ENCODE measurements around the gene TSPAN18. TPM values are rescaled to one million over a fixed set of nuclear protein-coding genes. Genes with fewer than 3 reads are reported as not detected.

The TSPAN18 gene
- total RNA-seq, 1 donor: under 0.01 TPM

DNA sequence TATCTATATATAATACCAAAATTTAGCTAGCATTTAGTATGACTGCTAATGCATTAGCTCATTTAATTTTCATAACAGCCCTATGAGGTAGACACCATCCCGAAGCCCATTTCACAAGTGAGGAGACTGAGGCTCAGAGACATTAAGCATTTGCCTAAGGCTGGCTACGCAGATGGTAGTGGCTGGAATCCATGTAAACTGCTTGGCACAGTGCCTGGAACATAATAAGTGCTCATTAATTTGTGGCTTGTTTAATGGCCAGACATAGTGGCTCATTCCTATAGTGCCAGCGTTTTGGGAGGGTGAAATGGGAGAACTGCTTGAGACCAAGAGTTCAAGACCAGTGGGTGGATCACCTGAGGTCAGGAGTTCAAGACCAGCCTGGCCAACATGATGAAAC, 241.7 kb downstream of the TSPAN18 start:
- TF ChIP-seq, protein P1, sequence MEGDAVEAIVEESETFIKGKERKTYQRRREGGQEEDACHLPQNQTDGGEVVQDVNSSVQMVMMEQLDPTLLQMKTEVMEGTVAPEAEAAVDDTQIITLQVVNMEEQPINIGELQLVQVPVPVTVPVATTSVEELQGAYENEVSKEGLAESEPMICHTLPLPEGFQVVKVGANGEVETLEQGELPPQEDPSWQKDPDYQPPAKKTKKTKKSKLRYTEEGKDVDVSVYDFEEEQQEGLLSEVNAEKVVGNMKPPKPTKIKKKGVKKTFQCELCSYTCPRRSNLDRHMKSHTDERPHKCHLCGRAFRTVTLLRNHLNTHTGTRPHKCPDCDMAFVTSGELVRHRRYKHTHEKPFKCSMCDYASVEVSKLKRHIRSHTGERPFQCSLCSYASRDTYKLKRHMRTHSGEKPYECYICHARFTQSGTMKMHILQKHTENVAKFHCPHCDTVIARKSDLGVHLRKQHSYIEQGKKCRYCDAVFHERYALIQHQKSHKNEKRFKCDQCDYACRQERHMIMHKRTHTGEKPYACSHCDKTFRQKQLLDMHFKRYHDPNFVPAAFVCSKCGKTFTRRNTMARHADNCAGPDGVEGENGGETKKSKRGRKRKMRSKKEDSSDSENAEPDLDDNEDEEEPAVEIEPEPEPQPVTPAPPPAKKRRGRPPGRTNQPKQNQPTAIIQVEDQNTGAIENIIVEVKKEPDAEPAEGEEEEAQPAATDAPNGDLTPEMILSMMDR (IDR thresholded peaks at IDR 0.05; ENCODE audit: insufficient read depth, low read depth, low read length): no peak
- H3K4me3 ChIP-seq (ENCODE audit: low read depth, low read length): no peak overlapping the region
- DNase-seq (ENCODE audit: low read depth): no peak

- no peak overlapping the region for H3K4me3 ChIP-seq (ENCODE audit: low read depth, low read length)
- TF ChIP-seq, protein P1 (IDR thresholded peaks at IDR 0.05; ENCODE audit: insufficient read depth, low read depth, low read length): no peak
- DNase-seq (ENCODE audit: low read depth): no peak
Measured at GRCh38 chr11:44969651-44970252, 243.0 kb downstream of the TSPAN18 start.

- TF ChIP-seq, protein P1 (IDR thresholded peaks at IDR 0.05; ENCODE audit: insufficient read depth, low read depth, low read length): no peak
- no peak for DNase-seq (ENCODE audit: low read depth)
- no peak overlapping the region for H3K4me3 ChIP-seq (ENCODE audit: low read depth, low read length)
Measured at GRCh38 chr11:44970293-44970692, 243.5 kb downstream of the TSPAN18 start.

DNA sequence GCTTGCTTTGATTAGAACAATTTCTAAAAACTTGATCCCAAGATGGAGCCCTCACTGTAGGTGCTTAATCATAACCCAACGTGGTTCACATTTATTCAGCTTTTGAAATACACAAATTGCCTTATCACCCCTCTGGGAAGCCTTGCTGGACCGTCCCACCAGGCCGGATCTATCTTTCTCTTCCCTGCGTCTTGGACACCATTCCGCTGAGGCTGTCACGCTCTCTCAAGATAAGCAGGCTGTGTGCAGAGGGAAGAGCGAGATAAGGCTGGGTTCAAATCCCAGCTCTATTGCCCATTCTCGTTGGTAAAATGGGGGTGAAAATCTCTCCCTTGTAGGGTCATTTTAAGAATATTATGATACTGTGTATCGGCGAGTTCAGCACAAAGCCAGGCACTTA, 244.4 kb downstream of the TSPAN18 start:
- TF ChIP-seq, protein P1 (IDR thresholded peaks at IDR 0.05; ENCODE audit: insufficient read depth, low read depth, low read length): no peak
- DNase-seq (ENCODE audit: low read depth): no peak
- no peak overlapping the region for H3K4me3 ChIP-seq (ENCODE audit: low read depth, low read length)

GRCh38 chr11:44972746-44973435, 246.1 kb downstream of the TSPAN18 start:
- DNase-seq (ENCODE audit: low read depth): no peak
- no peak overlapping the region for H3K4me3 ChIP-seq (ENCODE audit: low read depth, low read length)
- TF ChIP-seq, protein P1 (IDR thresholded peaks at IDR 0.05; ENCODE audit: insufficient read depth, low read depth, low read length): no peak

DNA sequence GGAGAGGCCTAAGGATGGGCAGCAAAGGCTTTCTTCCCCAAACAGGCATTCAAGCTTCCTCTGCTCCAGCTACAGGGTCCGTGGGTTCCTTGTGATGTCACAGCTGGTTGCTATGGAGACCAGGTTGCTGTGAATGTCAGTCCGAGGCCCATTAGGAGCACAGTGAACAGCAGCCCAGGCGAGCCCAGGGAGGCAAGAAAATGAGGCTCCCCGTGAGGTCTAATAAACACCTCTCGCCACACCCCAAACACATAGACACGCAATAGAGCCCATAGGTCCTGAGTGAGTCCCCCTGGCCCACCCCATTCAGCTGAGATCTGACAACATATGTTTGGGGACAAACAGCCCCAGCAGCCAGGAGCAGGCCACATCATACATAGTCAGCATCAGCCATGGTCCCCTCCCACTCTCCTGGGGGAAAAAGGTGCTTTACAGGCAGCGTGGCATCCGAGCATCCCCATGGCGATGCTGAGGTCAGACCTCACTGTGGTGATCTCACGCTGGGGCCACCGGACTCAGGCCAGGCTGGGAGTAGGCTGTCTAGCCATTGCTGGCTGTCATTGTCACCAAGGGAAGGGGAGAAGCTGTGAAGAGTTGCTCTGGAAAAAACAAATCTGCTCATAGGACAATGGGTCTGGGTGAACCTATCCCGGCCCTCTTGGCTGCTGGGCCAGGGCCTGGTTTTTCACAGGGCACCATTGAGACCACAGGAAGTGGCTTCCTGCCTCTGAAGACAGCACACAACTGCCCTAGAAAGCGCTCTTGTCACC, 247.1 kb downstream of the TSPAN18 start:
- no peak overlapping the region for H3K4me3 ChIP-seq (ENCODE audit: low read depth, low read length)
- TF ChIP-seq, protein P1 (IDR thresholded peaks at IDR 0.05; ENCODE audit: insufficient read depth, low read depth, low read length): no peak
- no peak for DNase-seq (ENCODE audit: low read depth)

Measured in fibroblast of villous mesenchyme (primary cell).